Measurements from ENCODE around the gene RFX2.

The RFX2 gene

GRCh38 chr19:6103217-6103644, 7.1 kb downstream of the RFX2 start:
- no peak for DNase-seq

- DNase-seq: no peak
Observed at GRCh38 chr19:6101991-6102390, 8.3 kb downstream of the RFX2 start.

GRCh38 chr19:6101291-6101825, 8.9 kb downstream of the RFX2 start:
- no peak for DNase-seq

- peak; percentile 31 to 50 for DNase-seq
Observed at GRCh38 chr19:6100284-6100915, 9.9 kb downstream of the RFX2 start.

- no peak for DNase-seq
Observed at GRCh38 chr19:6099599-6099998, 10.7 kb downstream of the RFX2 start.

- DNase-seq: no peak
Observed at GRCh38 chr19:6099033-6099432, 11.3 kb downstream of the RFX2 start.

- no peak for DNase-seq
Observed at GRCh38 chr19:6098574-6098973, 11.7 kb downstream of the RFX2 start.

- no peak for DNase-seq
Observed at GRCh38 chr19:6097911-6098310, 12.4 kb downstream of the RFX2 start.

- no peak for DNase-seq
Observed at GRCh38 chr19:6095760-6096159, 14.5 kb downstream of the RFX2 start.

- peak in 1 of 2 donors; percentile 16 for DNase-seq
Observed at GRCh38 chr19:6092329-6093286, 17.7 kb downstream of the RFX2 start.

- DNase-seq: no peak
Observed at GRCh38 chr19:6091771-6092291, 18.5 kb downstream of the RFX2 start.

GRCh38 chr19:6090634-6091033, 19.7 kb downstream of the RFX2 start:
- DNase-seq: no peak

GRCh38 chr19:6088602-6089049, 21.7 kb downstream of the RFX2 start:
- no peak for DNase-seq

GRCh38 chr19:6087074-6087571, 23.2 kb downstream of the RFX2 start:
- DNase-seq: peak; percentile 35 to 42

GRCh38 chr19:6086068-6086788, 24.1 kb downstream of the RFX2 start:
- DNase-seq: no peak

- DNase-seq: no peak
Observed at GRCh38 chr19:6084821-6085220, 25.5 kb downstream of the RFX2 start.

GRCh38 chr19:6079107-6079506, 31.2 kb downstream of the RFX2 start:
- DNase-seq: no peak

- DNase-seq: no peak
Observed at GRCh38 chr19:6078068-6078467, 32.2 kb downstream of the RFX2 start.

- peak in 1 of 2 donors; percentile 25 for DNase-seq
Observed at GRCh38 chr19:6076675-6077463, 33.4 kb downstream of the RFX2 start.

- DNase-seq: no peak
Observed at GRCh38 chr19:6076291-6076665, 34.0 kb downstream of the RFX2 start.

- no peak for DNase-seq
Observed at GRCh38 chr19:6074709-6075403, 35.4 kb downstream of the RFX2 start.
